Kidney glomerular epithelial cell (primary cell): ENCODE measurements around the gene CACNA1E.

ENCODE experiments used
- DNase-seq: peaks from one replicate; lab custom pipeline; 2025; lab: John Stamatoyannopoulos, UW

CACNA1E gene

GRCh38 chr1:181685211-181685610, 201.9 kb downstream of the CACNA1E start:
- no peak for DNase-seq

GRCh38 chr1:181701891-181702290, 218.6 kb downstream of the CACNA1E start:
- DNase-seq: no peak

GRCh38 chr1:181704546-181704945, 221.2 kb downstream of the CACNA1E start:
- DNase-seq: peak; percentile 2

GRCh38 chr1:181711820-181712219, 228.5 kb downstream of the CACNA1E start:
- no peak for DNase-seq

GRCh38 chr1:181712711-181713110, 229.4 kb downstream of the CACNA1E start:
- DNase-seq: no peak

- no peak for DNase-seq
Measured at GRCh38 chr1:181714428-181714827, 231.1 kb downstream of the CACNA1E start.

GRCh38 chr1:181718034-181718433, 234.7 kb downstream of the CACNA1E start:
- no peak for DNase-seq

- no peak for DNase-seq
Measured at GRCh38 chr1:181726320-181727012, 243.1 kb downstream of the CACNA1E start.

GRCh38 chr1:181730606-181731005, 247.3 kb downstream of the CACNA1E start:
- no peak for DNase-seq

GRCh38 chr1:181732218-181732990, 249.1 kb downstream of the CACNA1E start:
- no peak for DNase-seq

GRCh38 chr1:181733486-181733885, 250.2 kb downstream of the CACNA1E start:
- DNase-seq: no peak

- DNase-seq: no peak
Measured at GRCh38 chr1:181737056-181737455, 253.7 kb downstream of the CACNA1E start.

GRCh38 chr1:181739214-181739613, 255.9 kb downstream of the CACNA1E start:
- no peak for DNase-seq

- no peak for DNase-seq
Measured at GRCh38 chr1:181742426-181742825, 259.1 kb downstream of the CACNA1E start.

GRCh38 chr1:181743878-181744312, 260.6 kb downstream of the CACNA1E start:
- DNase-seq: no peak

GRCh38 chr1:181746224-181746623, 262.9 kb downstream of the CACNA1E start:
- DNase-seq: no peak

GRCh38 chr1:181748013-181748412, 264.7 kb downstream of the CACNA1E start:
- DNase-seq: no peak

GRCh38 chr1:181754103-181754502, 270.8 kb downstream of the CACNA1E start:
- no peak for DNase-seq

- DNase-seq: no peak
Measured at GRCh38 chr1:181759481-181759880, 276.2 kb downstream of the CACNA1E start.

- no peak for DNase-seq
Measured at GRCh38 chr1:181763736-181764135, 280.4 kb downstream of the CACNA1E start.

GRCh38 chr1:181765451-181766026, 282.2 kb downstream of the CACNA1E start:
- no peak for DNase-seq

GRCh38 chr1:181767001-181767708, 283.8 kb downstream of the CACNA1E start:
- no peak for DNase-seq
